SH-SY5Y (cell line): ENCODE results near the gene CMSS1.

Experiments
- GATA2 ChIP-seq: IDR thresholded peaks from 2 replicates; pipeline ENCODE4 v1.6.1; 2011; ENCODE audit warnings: mild to moderate bottlenecking, low read depth, low read length
- GATA3 ChIP-seq: IDR thresholded peaks from 2 replicates; pipeline ENCODE4 v1.6.1; 2011; ENCODE audit warnings: low read depth, mild to moderate bottlenecking, low read length, moderate library complexity

GRCh38 chr3:99969136-99969535 is 151.5 kb downstream of the CMSS1 start:
- TF ChIP-seq GATA2 (no peak), GATA3 (no peak)
